PC-3 (cell line): ENCODE results near the gene PPP1R9B.

ENCODE experiments used
- EZH2 ChIP-seq: fragments of 300-600 bp; sonication (generic); IDR thresholded peaks from one replicate; pipeline ENCODE4 v1.6.1; 2017; ENCODE audit warnings: antibody characterized with exemption, mild to moderate bottlenecking, low read length; ENCODE audit not compliant: unreplicated experiment
- TF ChIP-seq, protein P1 (sequence below): fragments of 300-600 bp; sonication (generic); conservative IDR thresholded peaks from 2 replicates; pipeline ENCODE4 v1.5.1; 2017; ENCODE audit warnings: antibody characterized with exemption, low read depth, mild to moderate bottlenecking, low read length

DNA sequence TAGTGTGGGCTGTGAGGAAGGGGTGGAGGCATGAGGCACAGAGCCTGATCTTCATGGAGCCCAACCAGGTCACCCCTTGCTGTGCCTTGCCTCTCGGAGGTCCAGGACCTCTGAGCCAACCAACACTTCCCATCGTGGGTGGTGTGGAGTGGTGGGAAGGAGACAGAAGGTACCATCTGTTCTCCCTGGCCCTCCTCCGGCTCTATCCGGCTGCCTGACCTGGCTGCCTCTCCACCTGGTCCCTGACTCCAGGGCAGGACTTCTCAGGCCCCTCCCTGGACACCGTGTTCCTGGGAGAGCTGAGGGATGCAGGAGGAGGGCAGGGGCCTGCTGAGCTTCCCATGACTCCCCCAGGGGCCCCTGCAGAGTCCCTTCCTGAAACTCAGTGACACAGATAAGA, 51.5 kb downstream of the PPP1R9B start:
- TF ChIP-seq, protein P1, sequence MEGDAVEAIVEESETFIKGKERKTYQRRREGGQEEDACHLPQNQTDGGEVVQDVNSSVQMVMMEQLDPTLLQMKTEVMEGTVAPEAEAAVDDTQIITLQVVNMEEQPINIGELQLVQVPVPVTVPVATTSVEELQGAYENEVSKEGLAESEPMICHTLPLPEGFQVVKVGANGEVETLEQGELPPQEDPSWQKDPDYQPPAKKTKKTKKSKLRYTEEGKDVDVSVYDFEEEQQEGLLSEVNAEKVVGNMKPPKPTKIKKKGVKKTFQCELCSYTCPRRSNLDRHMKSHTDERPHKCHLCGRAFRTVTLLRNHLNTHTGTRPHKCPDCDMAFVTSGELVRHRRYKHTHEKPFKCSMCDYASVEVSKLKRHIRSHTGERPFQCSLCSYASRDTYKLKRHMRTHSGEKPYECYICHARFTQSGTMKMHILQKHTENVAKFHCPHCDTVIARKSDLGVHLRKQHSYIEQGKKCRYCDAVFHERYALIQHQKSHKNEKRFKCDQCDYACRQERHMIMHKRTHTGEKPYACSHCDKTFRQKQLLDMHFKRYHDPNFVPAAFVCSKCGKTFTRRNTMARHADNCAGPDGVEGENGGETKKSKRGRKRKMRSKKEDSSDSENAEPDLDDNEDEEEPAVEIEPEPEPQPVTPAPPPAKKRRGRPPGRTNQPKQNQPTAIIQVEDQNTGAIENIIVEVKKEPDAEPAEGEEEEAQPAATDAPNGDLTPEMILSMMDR, result no peak
- TF ChIP-seq EZH2, result no peak
